GM19372 (cell line): ENCODE measurements around the gene NSRP1.
"Not testable (repeated sequence)": the region's sequence is repeated elsewhere in the genome, so short reads cannot be mapped to it uniquely, and the experiment has no call there.

Source experiments
- ATAC-seq: cut with Tn5 transposase; IDR thresholded peaks from one replicate; pipeline ENCODE4 v1.9.1; 2021; ENCODE audit warnings: mild to moderate bottlenecking, low read depth, moderate library complexity; ENCODE audit not compliant: unreplicated experiment

NSRP1 gene

GRCh38 chr17:30118635-30119034 is 2.0 kb downstream of the NSRP1 start:
- not testable (repeated sequence) for ATAC-seq

- ATAC-seq = no peak
Measured at GRCh38 chr17:30124273-30124796, 7.7 kb downstream of the NSRP1 start.

GRCh38 chr17:30130121-30130520 is 13.5 kb downstream of the NSRP1 start:
- ATAC-seq = no peak

- no peak for ATAC-seq
Measured at GRCh38 chr17:30132615-30133014, 16.0 kb downstream of the NSRP1 start.

DNA sequence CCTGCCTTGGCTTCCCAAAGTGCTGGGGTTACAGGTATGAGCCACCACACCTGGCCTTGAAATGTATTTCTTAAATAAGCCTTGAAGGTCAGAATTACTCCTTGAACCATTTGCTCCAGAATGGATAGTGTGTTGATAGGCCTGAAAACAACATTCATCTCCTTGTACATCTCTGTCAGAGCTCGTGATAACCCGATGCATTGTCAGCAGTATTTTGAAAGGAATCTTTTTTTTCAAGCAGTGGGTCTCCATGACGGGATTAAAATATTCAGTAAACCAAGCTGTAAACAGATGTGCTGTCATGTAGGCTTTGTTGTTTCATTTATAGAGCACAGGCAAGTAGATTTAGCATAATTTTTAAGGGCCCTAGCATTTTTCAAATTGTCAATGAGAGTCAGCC is 16.6 kb downstream of the NSRP1 start:
- ATAC-seq = no peak

- no peak for ATAC-seq
Measured at GRCh38 chr17:30134551-30134950, 17.9 kb downstream of the NSRP1 start.

- ATAC-seq = no peak
Measured at GRCh38 chr17:30137158-30137557, 20.5 kb downstream of the NSRP1 start.

GRCh38 chr17:30147860-30148259 is 31.2 kb downstream of the NSRP1 start:
- not testable (repeated sequence) for ATAC-seq

DNA sequence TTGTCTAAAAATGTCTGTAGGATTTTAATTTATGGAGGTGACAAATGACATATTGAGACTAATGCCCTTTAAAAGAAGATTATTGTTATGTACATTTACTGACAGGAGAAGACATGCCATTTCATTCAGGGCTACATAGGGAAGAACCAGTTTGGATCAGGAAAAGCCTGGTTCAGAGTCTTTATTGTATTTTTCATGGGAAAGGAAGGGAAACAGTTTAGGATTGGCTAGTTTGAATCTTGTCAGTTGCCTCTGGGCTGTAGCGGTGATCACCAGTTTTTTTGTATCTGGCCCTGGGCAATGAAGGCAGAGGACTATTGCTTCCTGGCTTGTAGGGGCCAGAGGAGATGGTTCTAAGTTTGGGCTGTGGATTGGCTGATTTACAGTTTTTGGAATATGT is 31.8 kb downstream of the NSRP1 start:
- no peak for ATAC-seq

GRCh38 chr17:30151471-30151870 is 34.9 kb downstream of the NSRP1 start:
- ATAC-seq = no peak

GRCh38 chr17:30153463-30153862 is 36.8 kb downstream of the NSRP1 start:
- no peak for ATAC-seq

DNA sequence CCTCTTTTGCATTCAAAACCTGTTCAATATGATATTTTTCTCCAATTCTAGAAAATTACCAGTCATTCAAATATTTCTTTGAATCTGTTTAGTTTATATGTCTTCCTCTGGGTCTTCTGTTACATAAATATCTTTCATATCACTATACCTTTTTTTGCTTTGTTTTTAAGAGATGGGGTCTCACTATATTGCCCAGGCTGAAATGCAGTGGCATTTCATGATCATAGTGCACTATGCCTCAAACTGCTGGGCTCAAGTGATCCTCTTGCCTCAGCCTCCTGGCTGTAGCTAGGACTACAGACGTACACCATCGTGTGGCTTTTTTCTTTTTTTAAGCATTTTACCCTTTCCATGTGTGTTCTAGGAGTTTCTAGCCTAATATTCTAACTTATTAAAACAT is 38.8 kb downstream of the NSRP1 start:
- ATAC-seq = no peak

- no peak for ATAC-seq
Measured at GRCh38 chr17:30158896-30159625, 42.4 kb downstream of the NSRP1 start.

GRCh38 chr17:30160419-30161172 is 44.0 kb downstream of the NSRP1 start:
- no peak for ATAC-seq

DNA sequence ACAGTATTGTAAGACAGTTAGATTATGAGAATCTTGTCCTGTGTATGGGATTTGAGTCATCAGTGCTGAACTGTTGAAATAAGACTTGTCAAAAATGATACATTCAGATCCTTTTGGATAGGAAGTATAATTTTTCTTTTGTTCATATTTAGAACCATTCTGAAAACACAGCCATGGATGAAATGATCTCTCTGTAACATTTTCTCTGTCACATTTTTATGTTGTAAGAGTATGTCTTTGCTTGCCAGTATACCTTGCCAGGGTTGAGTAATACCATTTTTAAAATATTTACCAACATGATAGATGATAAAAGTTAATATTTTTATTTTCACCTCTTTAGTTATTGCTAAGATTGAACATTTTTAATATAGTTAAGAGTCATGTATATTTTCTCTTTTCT is 45.0 kb downstream of the NSRP1 start:
- ATAC-seq = no peak

DNA sequence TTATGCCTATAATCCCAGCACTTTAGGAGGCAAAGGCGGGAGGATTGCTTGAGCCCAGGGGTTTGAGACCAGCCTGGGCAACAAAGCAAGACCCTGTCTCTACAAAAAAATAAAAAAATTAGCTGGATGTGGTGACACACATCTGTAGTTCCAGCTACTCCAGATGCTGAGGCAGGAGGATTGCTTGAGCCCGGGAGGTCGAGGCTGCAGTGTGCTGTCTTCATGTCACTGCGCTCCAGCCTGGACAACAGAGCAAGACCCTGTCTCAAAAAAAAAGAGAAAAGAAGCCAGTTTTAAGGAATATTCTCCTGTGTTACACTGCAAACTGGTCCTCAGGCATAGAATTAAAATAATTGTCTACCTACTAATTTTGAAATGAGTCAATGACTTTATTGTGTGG is 47.9 kb downstream of the NSRP1 start:
- no peak for ATAC-seq

- no peak for ATAC-seq
Measured at GRCh38 chr17:30165147-30165546, 48.5 kb downstream of the NSRP1 start.

DNA sequence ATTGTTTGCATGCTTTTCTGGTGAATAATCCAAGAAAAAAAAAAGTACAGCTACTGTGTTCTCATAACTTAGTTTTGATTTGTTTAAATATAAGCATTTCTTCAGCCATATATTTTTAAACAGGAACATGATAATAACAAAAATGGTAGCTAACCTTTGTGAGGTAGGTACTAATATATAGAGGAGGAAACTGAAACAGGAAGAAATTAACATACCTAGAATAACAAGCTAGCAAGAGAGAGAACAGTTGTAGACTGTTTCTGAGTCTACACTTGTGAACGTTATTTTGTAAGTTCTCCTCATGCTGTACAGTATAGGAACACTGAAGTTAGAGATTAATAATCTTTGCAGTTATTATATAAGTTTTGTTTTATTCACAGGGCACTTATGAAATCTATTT is 49.3 kb downstream of the NSRP1 start:
- no peak for ATAC-seq

DNA sequence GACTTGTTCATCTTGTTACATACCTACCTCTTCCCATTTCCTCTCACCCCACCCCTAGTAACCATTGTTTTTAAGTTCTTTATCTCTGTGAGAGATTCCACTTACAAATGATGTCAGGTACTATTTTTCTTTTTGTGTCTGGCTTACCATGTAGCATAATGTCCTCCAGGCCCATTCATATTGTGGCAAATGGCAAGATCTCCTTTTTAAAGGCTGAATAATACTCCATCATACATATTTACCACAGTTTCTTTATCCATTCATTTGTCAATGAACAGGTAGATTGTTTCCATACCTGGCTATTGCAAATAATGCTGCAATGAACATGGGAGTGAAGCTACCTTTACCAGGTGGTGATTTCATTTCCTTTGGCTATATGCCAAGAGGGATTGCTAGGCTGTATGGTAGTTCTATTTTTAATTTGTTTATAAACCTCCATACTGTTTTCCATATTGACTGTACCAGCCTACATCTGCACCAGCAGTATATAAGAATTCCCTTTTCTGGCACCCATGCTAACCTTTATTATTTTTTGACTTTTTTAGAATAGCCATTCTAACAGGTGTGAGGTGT is 53.9 kb downstream of the NSRP1 start:
- no peak for ATAC-seq

DNA sequence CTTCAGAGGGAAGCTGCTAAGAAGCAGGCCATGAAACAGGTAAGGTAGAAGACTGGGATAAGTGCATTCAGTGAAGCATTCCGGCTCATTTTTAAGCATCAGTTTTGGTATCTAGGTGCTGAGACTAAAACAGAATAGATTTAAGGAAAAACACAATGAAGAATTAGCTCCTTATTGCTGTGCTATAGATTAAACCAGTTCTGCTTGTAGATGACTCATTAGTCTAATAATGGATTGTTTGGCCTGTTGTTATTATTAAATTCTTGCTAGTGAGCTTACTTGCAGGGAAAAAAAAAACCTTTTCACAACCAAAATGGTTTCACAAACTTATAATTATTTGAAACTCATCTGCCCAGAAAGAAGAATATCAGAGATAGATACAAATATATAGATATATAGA is 55.9 kb downstream of the NSRP1 start:
- no peak for ATAC-seq

DNA sequence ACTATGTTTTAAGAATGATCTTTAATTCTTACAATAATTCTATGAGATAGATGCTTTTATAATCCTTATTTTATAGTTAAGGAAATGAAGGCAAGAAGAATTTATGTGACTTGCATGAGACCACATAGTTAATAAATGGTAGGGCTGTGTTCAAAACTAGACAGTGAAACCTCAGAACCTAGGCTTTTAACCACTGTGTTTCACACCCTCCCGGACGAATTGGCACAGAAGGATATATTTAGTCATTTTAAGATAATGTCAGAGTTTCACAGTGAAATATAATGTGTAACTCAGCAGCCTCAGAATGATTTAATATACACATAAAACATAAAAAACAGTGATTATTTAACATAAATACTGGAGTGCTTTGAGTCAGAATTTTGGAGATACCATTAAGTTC is 57.0 kb downstream of the NSRP1 start:
- peak; percentile 74 for ATAC-seq

GRCh38 chr17:30174556-30174955 is 57.9 kb downstream of the NSRP1 start:
- ATAC-seq = no peak
